Gastrocnemius medialis (tissue), 4 donors: Measurements from ENCODE around the gene KDM2B.

Source experiments
- CTCF ChIP-seq, 5 experiments: fragments of 450-650 bp in 3 of 5; fragments of 200-600 bp in 2 of 5; sonication (generic) in 2 of 5; IDR thresholded peaks in 4 of 5; conservative IDR thresholded peaks in 1 of 5; 1 replicate in 4 of 5; 2 replicates in 1 of 5; pipeline ENCODE4 v1.5.1; 2016 to 2019; ENCODE audit warnings: antibody characterized with exemption in 5 of 5, mild to moderate bottlenecking in 3 of 5, moderate library complexity in 3 of 5
- POLR2A ChIP-seq, 2 donors: fragments of 450-650 bp; IDR thresholded peaks; one replicate each; pipeline ENCODE4 v1.6.1; 2017; ENCODE audit warnings: antibody characterized with exemption in 2 of 2, mild to moderate bottlenecking in 2 of 2, moderate library complexity in 2 of 2

- TF ChIP-seq POLR2A (IDR thresholded peaks at IDR 0.05) (no peak), CTCF (IDR thresholded peaks at IDR 0.05 in 4 of 5, conservative IDR thresholded peaks at IDR 0.05 in 1 of 5) (no peak)
Measured at GRCh38 chr12:121379945-121380344, 200.9 kb downstream of the KDM2B start.
